ENCODE measurements around the gene DIP2C.

DIP2C gene

GRCh38 chr10:553233-553632, 136.2 kb downstream of the DIP2C start:
- no peak for DNase-seq (ENCODE audit: low spot score)

DNA sequence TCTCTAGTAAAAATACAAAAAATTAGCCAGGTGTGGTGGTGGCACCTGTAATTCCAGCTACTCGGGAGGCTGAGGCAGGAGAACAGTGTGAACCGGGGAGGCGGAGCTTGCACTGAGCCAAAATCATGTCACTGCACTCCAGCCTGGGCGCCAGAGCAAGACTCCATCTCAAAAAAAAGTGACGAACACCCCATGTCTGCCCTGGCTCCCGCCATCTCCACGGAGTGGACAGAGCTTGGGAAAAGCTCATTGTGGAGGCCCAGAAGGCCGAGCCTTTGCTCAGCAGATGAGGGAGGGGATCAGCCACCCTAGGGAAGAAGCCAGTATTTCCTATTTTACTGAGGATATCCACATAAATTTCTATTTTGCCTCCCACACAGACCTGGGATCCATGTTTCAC, 136.8 kb downstream of the DIP2C start:
- DNase-seq (ENCODE audit: low spot score) = no peak

GRCh38 chr10:551373-552252, 137.9 kb downstream of the DIP2C start:
- no peak for DNase-seq (ENCODE audit: low spot score)

DNA sequence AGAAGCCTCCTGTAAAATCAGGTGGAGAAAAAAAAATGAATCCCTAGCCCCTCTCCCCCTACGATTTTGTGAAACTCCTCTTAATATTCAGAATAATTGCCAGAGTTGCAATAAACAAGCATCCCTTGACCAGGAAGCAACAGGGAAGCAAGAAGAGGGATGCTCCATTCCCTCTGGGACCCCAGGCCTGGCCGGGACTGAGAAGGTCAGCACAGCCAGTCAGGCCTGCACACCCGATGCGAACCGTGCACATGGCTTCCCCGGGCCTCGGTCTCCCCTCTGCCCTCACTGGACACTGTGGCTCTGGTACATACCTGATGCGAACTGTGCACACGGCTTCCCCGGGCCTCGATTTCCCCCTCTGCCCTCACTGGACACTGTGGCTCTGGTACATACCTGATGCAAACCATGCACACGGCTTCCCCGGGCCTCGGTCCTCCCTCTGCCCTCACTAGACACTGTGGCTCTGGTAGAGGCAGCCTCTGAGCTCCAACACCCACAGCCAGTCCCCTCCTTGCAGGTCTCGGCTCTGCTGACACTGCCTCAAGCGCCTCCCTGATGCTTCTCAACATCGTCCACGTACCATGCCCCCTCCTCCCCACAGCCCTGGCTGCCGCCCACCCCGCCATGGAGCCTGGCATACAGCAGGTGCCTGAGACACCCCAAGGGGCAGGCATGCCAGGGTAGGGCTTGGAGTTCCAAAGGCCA, 138.6 kb downstream of the DIP2C start:
- no peak for DNase-seq (ENCODE audit: low spot score)

- no peak for DNase-seq (ENCODE audit: low spot score)
Measured at GRCh38 chr10:549391-549790, 140.1 kb downstream of the DIP2C start.

DNA sequence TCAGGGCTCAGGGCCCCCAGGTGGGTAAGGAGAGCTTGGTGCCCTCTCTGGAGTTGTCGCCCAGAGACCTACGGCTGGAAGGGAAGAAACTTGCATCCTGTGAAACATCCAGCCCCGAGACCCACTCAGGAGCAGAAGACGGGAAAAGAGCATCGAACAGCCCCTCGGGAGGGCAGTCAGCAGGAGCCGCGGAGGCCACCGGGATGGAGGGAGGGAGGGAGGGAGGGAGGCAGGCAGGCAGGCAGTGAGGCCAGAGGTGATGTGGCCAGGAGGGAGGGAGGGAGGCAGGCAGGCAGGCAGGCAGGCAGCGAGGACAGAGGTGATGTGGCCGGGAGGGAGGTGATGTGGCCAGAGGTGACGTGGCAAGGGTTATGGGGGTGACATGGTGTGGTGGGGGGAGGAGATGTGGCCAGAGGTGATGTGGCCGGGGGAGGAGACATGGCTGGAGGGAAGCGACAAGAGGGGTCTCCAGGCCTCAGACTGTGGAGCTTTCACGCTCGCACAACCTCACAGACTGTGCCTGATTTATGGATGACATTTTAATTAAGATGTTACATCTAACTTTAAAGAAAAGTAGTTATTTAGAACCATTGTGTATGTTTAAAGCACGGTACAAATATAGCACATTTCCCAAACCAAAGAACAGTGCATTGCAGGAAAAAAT, 141.1 kb downstream of the DIP2C start:
- DNase-seq (ENCODE audit: low spot score) = no peak

DNA sequence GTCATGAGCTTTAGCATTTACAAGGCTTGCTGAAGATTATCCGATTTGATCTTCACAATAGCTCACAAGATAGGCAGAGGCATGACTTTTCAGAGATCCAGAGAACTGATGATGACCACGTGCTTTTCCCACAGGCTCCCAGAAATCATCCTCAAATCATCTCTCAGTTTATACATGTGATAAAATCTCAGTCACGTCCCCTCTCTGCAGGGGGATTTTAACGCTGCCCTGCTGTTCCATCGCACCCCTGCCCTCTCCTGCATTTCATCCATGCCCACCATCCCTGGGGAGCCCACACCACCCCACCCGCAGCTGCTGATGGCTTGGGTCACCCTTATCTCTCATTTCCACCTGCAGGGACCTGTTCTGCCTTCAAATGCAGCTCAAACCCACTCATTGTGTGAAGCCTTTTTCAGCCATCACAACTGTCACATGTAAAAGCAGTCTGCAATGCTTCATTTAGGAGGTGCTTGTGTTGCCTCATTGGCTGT, 141.8 kb downstream of the DIP2C start:
- DNase-seq (ENCODE audit: low spot score) = no peak

DNA sequence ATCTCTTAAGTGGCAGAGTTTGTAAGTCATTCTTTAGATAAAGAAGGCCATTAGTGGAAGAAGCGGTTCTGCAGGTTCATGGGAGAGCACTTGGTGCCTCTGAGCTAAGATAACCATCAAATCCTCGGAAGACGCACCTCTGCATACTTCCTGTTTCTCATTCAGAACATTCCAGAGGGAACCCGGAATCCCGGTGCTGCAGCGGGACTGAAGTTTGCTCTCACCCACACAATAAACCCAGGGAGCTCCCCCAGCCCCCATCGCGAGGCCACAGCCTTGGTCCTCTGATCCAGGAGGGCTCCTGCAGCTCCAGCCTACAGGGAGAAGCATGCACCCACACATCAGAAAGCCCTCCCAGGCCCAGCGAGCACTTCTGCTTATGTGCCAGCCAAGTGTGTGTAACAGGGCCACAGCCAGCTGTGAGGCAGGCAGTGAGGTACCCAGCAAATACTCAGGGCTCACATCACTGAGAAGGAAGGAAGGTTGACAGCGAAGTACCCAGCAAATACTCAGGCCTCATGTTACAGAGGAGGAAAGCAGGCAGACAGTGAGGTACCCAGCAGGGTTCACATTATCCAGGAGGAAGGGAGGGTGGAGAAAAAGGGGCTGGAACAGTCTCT, 142.4 kb downstream of the DIP2C start:
- DNase-seq (ENCODE audit: low spot score) = peak; percentile 30

- no peak for DNase-seq (ENCODE audit: low spot score)
Measured at GRCh38 chr10:546451-546850, 143.0 kb downstream of the DIP2C start.

GRCh38 chr10:543862-544822, 145.3 kb downstream of the DIP2C start:
- no peak for DNase-seq (ENCODE audit: low spot score)

DNA sequence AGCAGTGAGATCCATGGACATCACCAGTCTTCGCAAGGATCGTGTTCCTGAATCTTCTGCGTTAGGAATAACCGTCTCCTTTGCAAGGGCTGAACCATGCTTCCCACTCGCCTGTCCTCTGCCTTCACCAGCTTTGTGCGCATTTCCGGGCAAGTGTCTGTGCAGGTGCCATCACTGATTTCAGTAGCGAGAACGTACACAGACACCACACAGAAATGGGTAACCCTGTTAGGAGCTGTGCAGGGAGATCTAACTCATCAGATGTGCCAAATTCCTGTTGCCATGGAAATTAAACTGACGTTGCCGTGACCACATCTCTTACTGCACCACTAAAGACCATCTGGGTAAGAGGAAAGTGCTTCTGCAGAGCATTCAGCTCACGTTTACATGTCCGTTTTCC, 146.3 kb downstream of the DIP2C start:
- DNase-seq (ENCODE audit: low spot score) = no peak

- DNase-seq (ENCODE audit: low spot score) = peak; percentile 71
Measured at GRCh38 chr10:541750-542371, 147.6 kb downstream of the DIP2C start.

DNA sequence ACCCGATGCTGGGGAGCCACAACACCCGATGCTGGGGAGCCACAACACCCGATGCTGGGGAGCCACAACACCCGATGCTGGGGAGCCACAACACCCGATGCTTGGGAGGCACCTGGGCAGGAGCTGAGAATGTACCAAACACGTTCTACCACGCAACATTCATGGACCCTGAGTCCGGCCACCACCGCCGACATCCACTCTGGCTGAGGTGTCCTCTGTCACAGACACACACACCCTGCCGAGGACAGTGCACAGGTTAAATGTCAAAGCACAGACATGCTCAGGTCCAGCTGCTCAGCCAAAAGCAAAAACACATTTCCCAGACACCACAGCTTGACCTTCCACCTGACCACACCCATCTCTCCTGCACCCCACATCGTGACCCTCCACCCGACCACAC, 148.4 kb downstream of the DIP2C start:
- DNase-seq (ENCODE audit: low spot score) = no peak

GRCh38 chr10:538895-539294, 150.6 kb downstream of the DIP2C start:
- DNase-seq (ENCODE audit: low spot score) = no peak

GRCh38 chr10:536935-537334, 152.5 kb downstream of the DIP2C start:
- DNase-seq (ENCODE audit: low spot score) = no peak

GRCh38 chr10:536371-536925, 153.0 kb downstream of the DIP2C start:
- DNase-seq (ENCODE audit: low spot score) = peak; percentile 64

- DNase-seq (ENCODE audit: low spot score) = no peak
Measured at GRCh38 chr10:535952-536351, 153.5 kb downstream of the DIP2C start.

- DNase-seq (ENCODE audit: low spot score) = no peak
Measured at GRCh38 chr10:535051-535450, 154.4 kb downstream of the DIP2C start.

DNA sequence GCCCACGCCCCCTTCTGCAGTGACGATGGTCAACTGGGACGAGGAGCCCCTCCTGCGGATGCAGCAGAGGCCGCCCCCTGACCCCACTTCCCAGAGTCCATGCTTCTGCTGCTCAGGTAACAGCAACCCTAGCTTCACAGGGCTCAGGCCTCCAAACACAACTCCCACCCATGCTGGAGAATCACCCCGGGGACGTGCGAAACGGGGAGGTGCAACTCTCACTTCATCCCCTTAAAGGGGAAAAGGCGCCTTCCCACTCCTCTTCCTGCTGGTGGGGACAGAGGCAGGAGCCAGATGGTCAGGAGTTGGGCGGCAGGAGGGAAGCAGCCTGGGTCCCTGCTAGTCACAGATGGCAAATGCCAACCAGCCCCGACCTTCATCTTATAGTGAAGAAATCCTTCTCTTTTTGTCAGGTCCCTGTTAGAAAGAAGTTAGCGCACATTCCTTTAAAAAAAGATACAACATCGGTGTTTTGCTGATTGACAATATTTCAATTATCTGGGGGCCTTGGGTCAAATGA, 155.4 kb downstream of the DIP2C start:
- DNase-seq (ENCODE audit: low spot score) = no peak

- no peak for DNase-seq (ENCODE audit: low spot score)
Measured at GRCh38 chr10:533611-534010, 155.9 kb downstream of the DIP2C start.

Measured in kidney tubule cell (primary cell).